GM10266 (cell line): ENCODE measurements around the gene CDHR3.

Experiments
- DNase-seq: peaks from one replicate; pipeline ENCODE4 v3.0.0; 2012; ENCODE audit errors: extremely low spot score
- TF ChIP-seq, protein P1 (sequence below): IDR thresholded peaks from 2 replicates; pipeline ENCODE4 v1.5.1; 2012; ENCODE audit warnings: mild to moderate bottlenecking, low read depth; ENCODE audit not compliant: control insufficient read depth, insufficient read depth; ENCODE audit errors: missing control alignments

CDHR3 gene

DNA sequence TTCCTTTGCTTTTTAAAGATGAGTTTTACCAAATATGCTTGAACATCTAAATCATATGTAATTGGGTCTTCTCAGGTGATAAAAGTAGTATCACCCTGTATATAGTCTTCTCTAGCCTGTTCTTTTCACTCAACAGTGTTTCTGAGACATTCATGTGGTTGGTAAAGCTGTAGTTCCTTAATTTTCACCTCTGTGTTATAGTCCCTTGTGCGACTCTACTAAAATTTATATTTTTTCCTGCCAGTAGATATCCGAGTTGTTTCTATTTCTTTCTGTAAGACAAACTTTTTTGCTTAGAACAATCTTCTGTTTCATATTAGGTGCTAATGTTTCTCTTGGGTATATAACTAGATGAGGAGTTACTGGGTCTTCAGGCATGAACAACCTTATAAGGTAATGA lies 113.5 kb downstream of the CDHR3 start:
- no peak for DNase-seq
- TF ChIP-seq, protein P1, sequence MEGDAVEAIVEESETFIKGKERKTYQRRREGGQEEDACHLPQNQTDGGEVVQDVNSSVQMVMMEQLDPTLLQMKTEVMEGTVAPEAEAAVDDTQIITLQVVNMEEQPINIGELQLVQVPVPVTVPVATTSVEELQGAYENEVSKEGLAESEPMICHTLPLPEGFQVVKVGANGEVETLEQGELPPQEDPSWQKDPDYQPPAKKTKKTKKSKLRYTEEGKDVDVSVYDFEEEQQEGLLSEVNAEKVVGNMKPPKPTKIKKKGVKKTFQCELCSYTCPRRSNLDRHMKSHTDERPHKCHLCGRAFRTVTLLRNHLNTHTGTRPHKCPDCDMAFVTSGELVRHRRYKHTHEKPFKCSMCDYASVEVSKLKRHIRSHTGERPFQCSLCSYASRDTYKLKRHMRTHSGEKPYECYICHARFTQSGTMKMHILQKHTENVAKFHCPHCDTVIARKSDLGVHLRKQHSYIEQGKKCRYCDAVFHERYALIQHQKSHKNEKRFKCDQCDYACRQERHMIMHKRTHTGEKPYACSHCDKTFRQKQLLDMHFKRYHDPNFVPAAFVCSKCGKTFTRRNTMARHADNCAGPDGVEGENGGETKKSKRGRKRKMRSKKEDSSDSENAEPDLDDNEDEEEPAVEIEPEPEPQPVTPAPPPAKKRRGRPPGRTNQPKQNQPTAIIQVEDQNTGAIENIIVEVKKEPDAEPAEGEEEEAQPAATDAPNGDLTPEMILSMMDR = no peak

- TF ChIP-seq, protein P1 = no peak
- no peak for DNase-seq
Measured at GRCh38 chr7:106080300-106080987, 117.4 kb downstream of the CDHR3 start.

GRCh38 chr7:106082087-106082854 lies 119.2 kb downstream of the CDHR3 start:
- no peak for DNase-seq
- TF ChIP-seq, protein P1 = no peak
